ENCODE data around the gene USP2. TPM values are rescaled to one million over a fixed set of nuclear protein-coding genes. Genes with fewer than 3 reads are reported as not detected.
"Not testable (repeated sequence)": the region's sequence is repeated elsewhere in the genome, so short reads cannot be mapped to it uniquely, and the experiment has no call there.

USP2 gene
- total RNA-seq, 1 donor from 2014 or later = 2.6 TPM

DNA sequence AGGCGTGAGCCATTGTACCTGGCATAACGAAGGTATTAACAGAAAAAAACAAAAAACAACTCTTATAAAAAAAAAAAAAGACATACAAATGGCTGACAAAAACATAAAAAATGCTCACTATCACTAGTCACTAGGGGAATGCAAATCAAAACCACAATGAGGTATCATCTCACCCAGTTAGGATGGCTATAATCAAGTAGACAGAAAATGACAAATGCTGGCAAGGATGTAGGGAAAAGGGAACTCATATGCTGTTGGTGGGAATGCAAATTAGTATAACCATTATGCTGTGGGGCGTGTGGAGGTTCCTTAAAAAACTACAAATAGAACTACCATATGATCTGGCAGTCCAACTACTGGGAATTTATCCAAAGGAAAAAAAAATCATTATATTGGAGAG, 24.5 kb upstream of the USP2 start:
- Mint-ChIP-seq H3K4me1 (ENCODE audit: low read depth, unreplicated experiment) (no peaks in the 10 kb centered on the region), H3K27ac (ENCODE audit: unreplicated experiment) (no peak overlapping the region), H3K27me3 (ENCODE audit: unreplicated experiment) (no peaks in the 10 kb centered on the region), H3K36me3 (ENCODE audit: unreplicated experiment) (peaks cover 5% of the 10 kb centered on the region), H3K9me3 (ENCODE audit: unreplicated experiment) (no peaks in the 10 kb centered on the region), H3K4me3 (ENCODE audit: unreplicated experiment) (no peak overlapping the region)
- TF ChIP-seq, protein P1, sequence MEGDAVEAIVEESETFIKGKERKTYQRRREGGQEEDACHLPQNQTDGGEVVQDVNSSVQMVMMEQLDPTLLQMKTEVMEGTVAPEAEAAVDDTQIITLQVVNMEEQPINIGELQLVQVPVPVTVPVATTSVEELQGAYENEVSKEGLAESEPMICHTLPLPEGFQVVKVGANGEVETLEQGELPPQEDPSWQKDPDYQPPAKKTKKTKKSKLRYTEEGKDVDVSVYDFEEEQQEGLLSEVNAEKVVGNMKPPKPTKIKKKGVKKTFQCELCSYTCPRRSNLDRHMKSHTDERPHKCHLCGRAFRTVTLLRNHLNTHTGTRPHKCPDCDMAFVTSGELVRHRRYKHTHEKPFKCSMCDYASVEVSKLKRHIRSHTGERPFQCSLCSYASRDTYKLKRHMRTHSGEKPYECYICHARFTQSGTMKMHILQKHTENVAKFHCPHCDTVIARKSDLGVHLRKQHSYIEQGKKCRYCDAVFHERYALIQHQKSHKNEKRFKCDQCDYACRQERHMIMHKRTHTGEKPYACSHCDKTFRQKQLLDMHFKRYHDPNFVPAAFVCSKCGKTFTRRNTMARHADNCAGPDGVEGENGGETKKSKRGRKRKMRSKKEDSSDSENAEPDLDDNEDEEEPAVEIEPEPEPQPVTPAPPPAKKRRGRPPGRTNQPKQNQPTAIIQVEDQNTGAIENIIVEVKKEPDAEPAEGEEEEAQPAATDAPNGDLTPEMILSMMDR (IDR thresholded peaks at IDR 0.05; ENCODE audit: partially characterized antibody, unreplicated experiment) = no peak
- no peak for DNase-seq

DNA sequence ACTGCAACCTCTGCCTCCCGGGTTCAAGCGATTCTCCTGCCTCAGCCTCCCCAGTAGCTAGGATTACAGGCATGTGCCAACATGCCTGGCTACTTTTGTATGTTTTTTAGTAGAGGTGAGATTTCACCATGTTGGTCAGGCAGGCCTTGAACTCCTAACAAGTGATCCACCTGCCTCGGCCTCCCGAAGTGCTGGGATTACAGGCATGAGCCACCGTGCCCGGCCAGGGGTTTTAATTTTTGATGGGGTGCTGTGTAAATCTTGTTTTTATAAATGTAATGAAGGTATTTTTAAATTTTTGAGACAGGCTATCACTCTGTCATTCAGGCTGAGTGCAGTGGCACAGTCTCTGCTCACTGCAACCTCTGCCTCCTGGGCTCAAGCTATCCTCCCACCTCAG, 24.0 kb upstream of the USP2 start:
- not testable (repeated sequence) for H3K27ac Mint-ChIP-seq (ENCODE audit: unreplicated experiment)

DNA sequence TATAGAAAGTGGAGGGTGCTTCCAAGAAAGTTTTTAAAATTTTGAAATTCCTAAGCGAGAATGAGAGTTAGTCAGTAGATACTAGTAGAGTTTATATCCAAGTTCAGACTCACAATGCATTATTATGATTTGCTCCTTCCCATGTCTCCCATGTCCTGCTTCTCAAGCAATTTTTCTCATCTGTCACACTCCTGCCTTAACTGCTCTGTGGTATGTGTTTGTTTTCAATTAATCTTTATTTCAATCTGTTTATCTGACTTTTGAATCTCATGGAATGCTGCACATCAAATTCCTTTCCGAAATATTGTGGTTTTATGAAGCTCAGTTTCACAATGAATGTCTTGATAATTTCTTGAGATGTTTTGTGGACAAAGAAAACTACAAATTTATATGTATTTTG, 23.4 kb upstream of the USP2 start:
- H3K9me3 Mint-ChIP-seq (ENCODE audit: unreplicated experiment) = no peaks in the 10 kb centered on the region
- H3K27me3 Mint-ChIP-seq (ENCODE audit: unreplicated experiment) = no peaks in the 10 kb centered on the region
- H3K4me1 Mint-ChIP-seq (ENCODE audit: low read depth, unreplicated experiment) = no peaks in the 10 kb centered on the region
- TF ChIP-seq, protein P1 (IDR thresholded peaks at IDR 0.05; ENCODE audit: partially characterized antibody, unreplicated experiment) = no peak
- peaks cover 5% of the 10 kb centered on the region for H3K36me3 Mint-ChIP-seq (ENCODE audit: unreplicated experiment)
- DNase-seq = no peak
- no peak overlapping the region for H3K27ac Mint-ChIP-seq (ENCODE audit: unreplicated experiment)
- H3K4me3 Mint-ChIP-seq (ENCODE audit: unreplicated experiment) = no peak overlapping the region

More for the DNA sequence above, 24.0 kb upstream of the USP2 start:
- not testable (repeated sequence) for H3K36me3 Mint-ChIP-seq (ENCODE audit: unreplicated experiment); DNase-seq; H3K9me3 Mint-ChIP-seq (ENCODE audit: unreplicated experiment); H3K27me3 Mint-ChIP-seq (ENCODE audit: unreplicated experiment); H3K4me1 Mint-ChIP-seq (ENCODE audit: low read depth, unreplicated experiment); H3K4me3 Mint-ChIP-seq (ENCODE audit: unreplicated experiment)

DNA sequence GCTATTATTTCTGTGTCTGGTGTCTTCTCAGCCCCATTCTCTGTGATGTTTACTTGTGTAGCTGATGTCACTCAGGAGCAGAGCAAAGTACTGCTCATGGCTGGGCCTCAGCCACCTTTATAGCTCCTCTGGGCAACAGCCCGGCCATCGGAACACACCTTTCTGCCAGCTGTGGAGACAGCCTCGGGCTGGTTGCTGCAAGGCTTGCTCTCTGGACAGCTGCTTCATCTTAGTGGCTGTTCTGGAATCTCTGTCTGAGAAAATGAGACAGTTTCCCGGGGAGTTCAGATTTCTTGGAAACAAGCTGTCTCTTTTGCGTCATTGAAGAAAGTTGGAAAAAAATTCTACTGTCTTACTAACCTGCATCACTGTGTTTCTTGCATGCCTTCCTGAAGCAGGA, 21.5 kb upstream of the USP2 start:
- TF ChIP-seq, protein P1 (IDR thresholded peaks at IDR 0.05; ENCODE audit: partially characterized antibody, unreplicated experiment) = no peak
- peaks cover 11% of the 10 kb centered on the region for H3K36me3 Mint-ChIP-seq (ENCODE audit: unreplicated experiment)
- no peak overlapping the region for H3K27ac Mint-ChIP-seq (ENCODE audit: unreplicated experiment)
- no peaks in the 10 kb centered on the region for H3K4me1 Mint-ChIP-seq (ENCODE audit: low read depth, unreplicated experiment)
- no peaks in the 10 kb centered on the region for H3K27me3 Mint-ChIP-seq (ENCODE audit: unreplicated experiment)
- DNase-seq = no peak
- H3K4me3 Mint-ChIP-seq (ENCODE audit: unreplicated experiment) = no peak overlapping the region
- peaks cover 3% of the 10 kb centered on the region for H3K9me3 Mint-ChIP-seq (ENCODE audit: unreplicated experiment)

DNA sequence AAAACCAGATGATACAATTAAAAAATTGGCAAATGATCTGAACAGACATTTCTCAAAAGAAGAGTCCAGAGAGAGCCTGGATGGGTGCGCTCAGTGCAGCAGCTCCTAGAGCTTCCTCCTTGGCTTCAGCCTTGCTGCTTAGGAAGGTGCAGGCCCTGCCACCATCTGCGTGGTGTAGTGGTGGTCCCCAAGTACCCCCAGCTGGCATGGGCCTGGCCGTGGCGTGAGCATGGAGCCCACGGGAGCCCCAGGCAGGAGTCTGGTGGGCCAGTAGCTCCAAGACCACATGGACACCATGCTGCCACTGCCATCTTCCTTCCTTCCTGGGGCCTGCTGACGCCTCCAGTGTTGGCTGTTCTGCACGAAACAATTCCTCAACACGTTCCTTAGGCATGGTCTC, 21.0 kb upstream of the USP2 start:
- Mint-ChIP-seq H3K4me3 (ENCODE audit: unreplicated experiment) (no peak overlapping the region), H3K27ac (ENCODE audit: unreplicated experiment) (no peak overlapping the region), H3K4me1 (ENCODE audit: low read depth, unreplicated experiment) (no peaks in the 10 kb centered on the region), H3K27me3 (ENCODE audit: unreplicated experiment) (no peaks in the 10 kb centered on the region), H3K36me3 (ENCODE audit: unreplicated experiment) (peaks cover 16% of the 10 kb centered on the region), H3K9me3 (ENCODE audit: unreplicated experiment) (peaks cover 7% of the 10 kb centered on the region)
- DNase-seq = no peak
- TF ChIP-seq, protein P1 (IDR thresholded peaks at IDR 0.05; ENCODE audit: partially characterized antibody, unreplicated experiment) = no peak

DNA sequence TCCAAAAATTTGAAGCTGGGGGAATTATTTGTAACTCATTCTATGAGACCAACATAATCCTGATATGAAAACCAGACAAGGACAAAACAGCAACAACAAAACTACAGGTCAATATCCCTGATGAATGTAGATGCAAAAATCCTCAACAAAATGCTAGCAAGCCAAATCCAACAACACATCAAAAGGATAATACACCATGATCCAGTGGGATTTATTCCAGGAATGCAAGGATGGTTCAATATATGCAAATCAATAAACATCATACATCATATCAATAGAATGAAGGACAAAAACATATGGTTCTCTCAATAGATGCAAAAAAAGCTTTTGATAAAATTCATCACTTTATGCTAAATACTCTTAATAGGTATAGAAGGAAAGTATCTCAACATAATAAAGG, 19.4 kb upstream of the USP2 start:
- TF ChIP-seq, protein P1 (IDR thresholded peaks at IDR 0.05; ENCODE audit: partially characterized antibody, unreplicated experiment) = no peak
- H3K27ac Mint-ChIP-seq (ENCODE audit: unreplicated experiment) = no peak overlapping the region
- H3K27me3 Mint-ChIP-seq (ENCODE audit: unreplicated experiment) = no peaks in the 10 kb centered on the region
- H3K9me3 Mint-ChIP-seq (ENCODE audit: unreplicated experiment) = peaks cover 7% of the 10 kb centered on the region
- no peak overlapping the region for H3K4me3 Mint-ChIP-seq (ENCODE audit: unreplicated experiment)
- H3K4me1 Mint-ChIP-seq (ENCODE audit: low read depth, unreplicated experiment) = no peaks in the 10 kb centered on the region
- no peak for DNase-seq
- H3K36me3 Mint-ChIP-seq (ENCODE audit: unreplicated experiment) = peaks cover 17% of the 10 kb centered on the region
